Ectodermal cell (in vitro differentiated cells): ENCODE data around the gene RFX5.

Experiments
- H3K27ac ChIP-seq: 2 replicates; pipeline ENCODE4 v1.7.0; 2013; ENCODE audit warnings: mild to moderate bottlenecking, low read depth, low read length; ENCODE audit not compliant: insufficient read depth, poor library complexity, severe bottlenecking
- H3K27me3 ChIP-seq: 2 replicates; pipeline ENCODE4 v1.7.0; 2013; ENCODE audit warnings: mild to moderate bottlenecking, low read length; ENCODE audit not compliant: insufficient read depth, control insufficient read depth, poor library complexity, severe bottlenecking
- H3K36me3 ChIP-seq: one replicate; pipeline ENCODE4 v1.7.0; 2013; ENCODE audit warnings: low read length; ENCODE audit not compliant: control insufficient read depth, insufficient read depth
- H3K4me1 ChIP-seq: one replicate; pipeline ENCODE4 v1.7.0; 2013; ENCODE audit warnings: low read length; ENCODE audit not compliant: control insufficient read depth, insufficient read depth
- H3K4me3 ChIP-seq: 2 replicates; pipeline ENCODE4 v1.7.0; 2013; ENCODE audit warnings: low read depth, low read length, control low read depth; ENCODE audit not compliant: insufficient read depth
- H3K9me3 ChIP-seq: 2 replicates; pipeline ENCODE4 v1.7.0; 2013; ENCODE audit warnings: mild to moderate bottlenecking, low read length, moderate library complexity; ENCODE audit not compliant: control insufficient read depth
- WGBS, 2 experiments: methylation state at CpG; one replicate each; pipeline ENCODE4 v1.1.7; 2013; ENCODE audit warnings: missing lambda C conversion rate in 2 of 2; 5-methylcytosine and 5-hydroxymethylcytosine counted together

RFX5 gene

DNA sequence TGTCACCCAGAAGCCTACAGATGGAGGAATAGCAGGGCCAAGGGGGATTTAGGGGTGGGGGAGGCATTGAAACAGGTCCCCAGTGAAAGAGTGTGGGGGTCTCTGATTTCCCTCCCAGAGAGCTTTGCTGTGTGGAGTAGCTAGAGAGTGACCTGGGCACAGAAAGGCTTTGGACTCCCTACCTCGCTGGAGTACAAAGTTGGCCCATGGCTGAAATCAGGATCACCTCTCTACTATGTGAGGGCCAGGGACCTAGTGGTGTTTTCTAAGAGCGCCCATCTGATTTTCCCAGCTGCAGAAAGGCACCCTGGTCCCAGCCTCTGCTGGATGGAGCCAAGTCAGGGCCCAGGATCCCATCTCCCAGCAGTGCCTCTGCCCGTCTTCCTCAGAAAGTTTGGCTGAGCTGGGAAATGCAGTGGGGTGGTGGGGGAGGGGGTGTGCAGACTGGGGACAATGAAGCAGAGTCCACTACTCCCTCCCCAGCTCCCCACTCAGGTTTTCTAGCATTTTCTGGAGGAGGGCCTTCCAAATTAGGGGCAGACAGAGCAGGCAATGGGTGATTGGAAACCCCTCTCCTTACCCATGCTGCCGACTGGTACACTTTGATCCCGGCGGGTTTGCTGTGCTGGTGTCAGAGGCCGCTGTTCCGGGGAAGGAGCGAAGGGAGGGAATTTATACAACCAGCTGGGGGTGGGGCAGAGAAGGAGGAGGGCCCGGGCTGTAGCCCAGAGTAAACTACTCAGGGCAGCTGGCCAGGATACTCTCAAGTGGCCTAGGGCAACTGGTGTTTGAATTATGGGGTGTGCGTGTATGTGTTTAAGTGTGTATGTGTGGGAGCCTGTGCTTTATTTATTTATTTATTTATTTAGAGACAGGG, 25.2 kb upstream of the RFX5 start, which contains the start of gene SELENBP1:
Gene SELENBP1, minus strand, starts transcription at position 648 of the 877 bp plus-strand sequence. Its CDS starts 64 bp downstream, at position 584.
- Histone ChIP-seq H3K36me3 (no peaks in the 10 kb centered on the region), H3K9me3 (no peaks in the 10 kb centered on the region), H3K27me3 (no peaks in the 10 kb centered on the region), H3K4me1 (peaks cover 24% of the 10 kb centered on the region), H3K27ac (peak within 1 kb of the TSS; percentile 78), H3K4me3 (peak within 1 kb of the TSS; percentile 40)
- 22 to 25% methylated on average over 10 to 11 of the region's 11 CpGs for WGBS, 2 experiments

DNA sequence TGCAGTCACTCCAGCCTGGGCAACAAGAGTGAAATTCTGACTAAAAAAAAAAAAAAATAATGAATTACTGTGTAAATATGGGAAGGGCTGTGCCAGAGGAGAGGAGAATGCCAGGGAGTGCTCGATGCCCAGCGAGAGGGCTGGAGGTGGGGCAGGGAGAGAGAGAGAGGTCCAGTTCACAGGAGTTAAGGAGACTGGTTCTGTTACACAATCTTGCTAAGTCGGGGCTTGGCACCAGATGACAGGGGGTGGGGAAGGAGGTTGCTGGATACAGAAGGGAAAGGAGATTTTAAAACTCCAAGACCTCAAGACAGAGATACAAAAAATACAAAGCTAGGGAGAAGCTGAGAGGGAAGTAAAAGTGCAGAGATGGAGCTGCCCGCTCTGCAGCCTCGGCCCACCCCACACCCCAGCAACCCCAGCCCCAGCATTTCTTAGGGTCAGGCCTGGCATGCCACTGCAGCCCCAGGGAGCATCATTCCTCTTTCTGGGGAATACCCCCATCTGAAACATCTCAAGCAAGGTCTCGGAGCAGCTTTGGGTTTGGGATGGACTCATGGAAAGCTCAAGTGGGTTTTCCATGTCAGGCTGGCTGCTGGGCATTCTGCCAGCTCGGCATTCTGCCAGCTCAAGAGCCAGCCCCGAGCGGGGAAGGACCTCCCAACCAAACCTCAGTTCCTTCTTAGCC, 24.5 kb upstream of the RFX5 start:
- Histone ChIP-seq H3K27me3 (no peaks in the 10 kb centered on the region), H3K4me3 (no peak overlapping the region), H3K27ac (no peak overlapping the region), H3K9me3 (no peaks in the 10 kb centered on the region), H3K36me3 (no peaks in the 10 kb centered on the region), H3K4me1 (peaks cover 24% of the 10 kb centered on the region)
- 85 to 91% methylated on average over 9 of the region's 9 CpGs for WGBS, 2 experiments

DNA sequence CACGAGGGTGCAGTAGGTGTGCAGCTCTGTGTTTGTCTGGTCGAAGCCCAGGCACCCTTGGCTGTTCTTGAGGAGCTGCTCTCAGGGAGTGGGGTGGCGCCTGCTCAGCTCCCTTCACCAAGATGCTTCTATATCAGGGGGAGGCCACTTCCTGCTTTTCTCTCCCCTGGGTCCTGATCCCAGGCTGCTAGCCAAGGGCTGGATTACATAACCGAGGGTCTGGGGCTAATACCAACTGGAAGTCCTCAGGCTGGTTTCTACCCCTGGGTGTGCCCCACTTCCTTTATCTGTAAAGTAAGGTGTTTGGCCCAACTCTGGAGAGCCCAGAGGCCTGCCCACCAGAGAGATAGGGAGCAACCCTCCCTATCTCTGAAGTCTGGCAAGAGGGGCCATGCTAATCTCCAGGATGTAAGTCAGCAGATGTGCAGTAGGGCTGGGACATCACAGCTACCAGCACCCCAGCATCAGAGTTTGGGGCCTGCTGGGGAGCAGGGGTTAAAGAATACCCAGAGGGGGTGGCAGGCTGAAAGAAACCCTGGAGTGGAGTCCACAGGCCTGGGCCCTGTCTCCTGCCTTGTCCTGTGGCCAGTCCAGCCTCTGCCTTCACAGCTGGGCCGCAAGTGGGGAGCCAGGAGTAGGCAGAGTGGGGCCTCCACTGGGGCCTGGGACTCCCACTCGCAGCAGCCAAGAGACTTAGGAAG, 23.3 kb upstream of the RFX5 start:
- no peak overlapping the region for H3K27ac ChIP-seq
- no peak overlapping the region for H3K4me3 ChIP-seq
- H3K36me3 ChIP-seq, result peaks cover 4% of the 10 kb centered on the region
- 94 to 96% methylated on average over 6 of the region's 6 CpGs for WGBS, 2 experiments
- peaks cover 24% of the 10 kb centered on the region for H3K4me1 ChIP-seq
- H3K27me3 ChIP-seq, result no peaks in the 10 kb centered on the region
- no peaks in the 10 kb centered on the region for H3K9me3 ChIP-seq

DNA sequence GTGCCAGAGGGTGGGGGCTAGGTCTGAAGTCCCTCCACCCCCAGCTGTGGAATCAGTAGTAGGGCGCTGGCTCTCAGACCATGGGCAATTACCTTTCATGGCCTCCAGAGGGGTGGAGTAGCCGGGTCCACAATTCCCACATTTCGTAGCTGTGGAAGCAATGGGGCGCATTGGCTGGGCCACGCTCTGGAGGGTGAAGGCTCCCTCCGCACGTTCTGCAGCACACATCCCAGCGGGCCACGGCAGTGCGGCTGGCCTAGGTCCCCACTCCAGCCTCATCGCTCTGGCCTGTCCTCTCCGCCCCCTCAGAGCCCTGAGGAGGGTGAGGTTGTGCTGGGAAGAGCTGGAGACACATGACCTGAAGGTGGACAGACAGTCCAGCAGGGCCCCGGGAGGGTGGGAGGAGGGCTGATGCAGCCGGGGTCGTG, 22.6 kb upstream of the RFX5 start:
- Histone ChIP-seq H3K4me1 (peaks cover 24% of the 10 kb centered on the region), H3K27ac (no peak overlapping the region), H3K27me3 (no peaks in the 10 kb centered on the region), H3K36me3 (peaks cover 9% of the 10 kb centered on the region), H3K4me3 (no peak overlapping the region), H3K9me3 (no peaks in the 10 kb centered on the region)
- 91 to 93% methylated on average over 15 of the region's 15 CpGs for WGBS, 2 experiments

DNA sequence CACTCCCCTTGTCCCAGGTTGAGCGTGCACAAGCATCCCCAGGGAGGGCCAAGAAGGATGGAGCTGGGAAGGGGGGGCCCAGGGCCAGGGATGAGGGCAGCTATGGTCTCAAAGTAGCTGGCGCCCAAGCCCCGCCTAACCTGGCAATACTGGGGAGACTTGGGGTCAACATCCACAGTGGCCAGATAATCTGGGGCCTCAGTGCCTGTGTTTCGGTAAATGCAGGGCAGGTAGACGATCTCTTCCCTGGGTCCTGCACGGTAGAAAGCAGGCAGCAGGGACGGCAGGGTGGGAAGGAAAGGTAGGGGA, 22.2 kb upstream of the RFX5 start:
- Histone ChIP-seq H3K36me3 (peaks cover 13% of the 10 kb centered on the region), H3K27ac (no peak overlapping the region), H3K27me3 (no peaks in the 10 kb centered on the region), H3K4me1 (peaks cover 24% of the 10 kb centered on the region), H3K4me3 (no peak overlapping the region), H3K9me3 (no peaks in the 10 kb centered on the region)
- 94 to 95% methylated on average over 7 of the region's 7 CpGs for WGBS, 2 experiments

DNA sequence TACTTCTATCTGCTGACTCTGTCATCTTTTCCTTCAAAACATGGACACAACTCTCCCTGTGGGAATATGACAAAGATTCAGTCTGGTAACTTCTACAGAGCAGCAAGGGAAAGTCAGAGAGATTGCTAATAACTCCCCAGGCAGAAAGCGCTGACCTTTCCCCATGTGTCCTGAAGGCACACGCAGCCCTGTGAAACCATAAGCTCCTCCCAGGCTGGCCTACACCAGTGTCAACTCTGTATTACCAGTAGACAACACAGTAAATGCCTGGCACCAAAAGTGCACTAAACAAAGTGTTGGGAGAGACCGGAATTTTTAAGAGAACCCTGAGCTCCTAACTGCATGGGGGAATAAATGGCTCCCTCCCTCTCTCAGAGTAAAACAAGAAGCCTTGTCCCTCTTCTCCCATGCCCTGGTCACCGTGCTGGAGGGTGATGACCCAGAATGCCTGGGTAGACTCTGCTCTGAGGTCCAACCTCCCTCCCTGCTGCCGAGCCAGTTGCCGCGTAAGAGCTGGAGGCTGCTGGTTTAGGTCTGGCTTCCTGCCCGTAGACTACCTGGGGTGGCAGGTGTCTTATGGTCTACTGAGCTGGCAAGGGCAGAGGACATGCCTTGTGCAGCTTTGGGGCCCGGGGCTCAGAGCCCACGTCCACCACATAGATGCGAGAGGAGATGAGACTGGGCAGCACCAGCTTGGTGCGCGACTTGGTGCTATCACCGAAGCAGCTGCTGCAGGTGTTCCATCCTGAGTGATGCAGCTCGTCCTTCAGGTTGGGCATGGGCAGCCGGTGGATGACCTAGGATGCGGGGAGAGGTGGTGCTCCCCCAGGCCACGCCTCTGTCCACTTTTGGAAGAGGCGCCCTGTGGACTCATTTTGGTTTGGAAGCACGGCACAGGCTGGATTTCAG, 21.6 kb upstream of the RFX5 start:
- Histone ChIP-seq H3K4me1 (peaks cover 20% of the 10 kb centered on the region), H3K27me3 (no peaks in the 10 kb centered on the region), H3K36me3 (peaks cover 19% of the 10 kb centered on the region), H3K4me3 (no peak overlapping the region), H3K9me3 (no peaks in the 10 kb centered on the region), H3K27ac (no peak overlapping the region)
- 92 to 93% methylated on average over 20 of the region's 20 CpGs for WGBS, 2 experiments

DNA sequence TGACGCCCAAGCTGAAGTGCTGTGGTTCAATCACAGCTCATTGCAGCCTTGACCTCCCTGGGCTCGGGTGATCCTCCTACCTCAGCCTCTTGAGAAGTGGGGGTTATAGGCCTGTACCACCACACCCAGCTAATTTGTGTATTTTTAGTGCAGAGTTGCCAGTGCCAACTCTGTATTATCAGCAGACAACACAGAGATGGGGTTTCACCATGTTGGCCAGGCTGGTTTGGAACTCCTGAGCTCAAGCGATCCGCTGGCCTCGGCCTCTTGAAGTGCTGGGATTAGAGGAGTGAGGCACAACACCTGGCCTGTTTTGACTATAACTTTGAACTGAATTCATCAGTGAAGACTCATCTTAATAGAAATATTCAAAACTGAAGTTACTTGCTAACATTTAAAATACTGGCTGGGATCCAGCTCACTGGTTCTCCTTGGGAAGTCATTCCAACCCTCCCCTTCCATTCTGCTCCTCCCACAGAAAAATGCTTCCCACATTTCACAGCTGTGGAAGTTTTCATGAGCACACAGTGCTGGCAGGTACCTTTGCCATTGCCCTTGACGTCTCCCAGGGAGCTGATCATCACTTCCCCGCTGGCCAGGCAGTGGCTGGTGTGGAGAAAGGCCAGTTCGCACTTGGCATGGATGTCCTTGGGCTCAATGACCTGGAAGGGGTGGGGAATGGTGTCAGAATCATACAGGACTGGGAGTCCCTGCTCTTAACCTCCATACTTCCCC, 20.8 kb upstream of the RFX5 start:
- WGBS, 2 experiments, result 94 to 97% methylated on average over 8 of the region's 8 CpGs
- Histone ChIP-seq H3K9me3 (peaks cover 2% of the 10 kb centered on the region), H3K27me3 (no peaks in the 10 kb centered on the region), H3K27ac (no peak overlapping the region), H3K4me3 (no peak overlapping the region), H3K36me3 (peaks cover 23% of the 10 kb centered on the region), H3K4me1 (peaks cover 12% of the 10 kb centered on the region)

DNA sequence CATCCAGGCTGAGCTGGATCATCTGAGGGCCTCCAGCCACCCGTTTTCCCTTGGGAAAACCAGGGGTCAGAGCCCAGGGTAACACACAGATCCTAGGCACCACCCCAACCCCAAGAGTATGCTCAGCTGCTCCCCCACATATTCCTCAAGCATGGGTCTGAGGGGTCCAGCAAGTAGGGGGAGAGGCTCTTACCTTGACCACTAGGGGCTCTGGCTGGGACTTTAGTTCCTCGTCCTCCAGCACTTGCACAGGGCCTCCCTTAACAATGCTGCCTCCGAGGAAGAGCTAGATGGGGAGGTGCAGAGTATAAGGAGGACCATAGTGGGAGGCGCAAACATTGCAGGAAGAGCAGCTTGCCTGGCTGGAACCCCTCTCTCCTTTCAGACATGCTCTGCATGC, 17.9 kb upstream of the RFX5 start:
- H3K27me3 ChIP-seq, result no peaks in the 10 kb centered on the region
- peaks cover 3% of the 10 kb centered on the region for H3K9me3 ChIP-seq
- 91 to 95% methylated on average over 4 of the region's 4 CpGs for WGBS, 2 experiments
- H3K4me3 ChIP-seq, result no peak overlapping the region
- peaks cover 31% of the 10 kb centered on the region for H3K36me3 ChIP-seq
- H3K4me1 ChIP-seq, result no peaks in the 10 kb centered on the region
- H3K27ac ChIP-seq, result no peak overlapping the region
